HG03469 (cell line): Measurements from ENCODE around the gene CNIH2.
"Not testable (repeated sequence)": the region's sequence is repeated elsewhere in the genome, so short reads cannot be mapped to it uniquely, and the experiment has no call there.

Experiments
- ATAC-seq: cut with Tn5 transposase; IDR thresholded peaks from one replicate; pipeline ENCODE4 v1.9.1; 2021; ENCODE audit warnings: mild to moderate bottlenecking, moderate library complexity, moderate number of reproducible peaks; ENCODE audit not compliant: unreplicated experiment

The CNIH2 gene

GRCh38 chr11:66275984-66276612 is 1.9 kb upstream of the CNIH2 start:
- ATAC-seq: no peak

- not testable (repeated sequence) for ATAC-seq
Measured at GRCh38 chr11:66276619-66277018, 1.4 kb upstream of the CNIH2 start.

GRCh38 chr11:66277064-66277463 is 911 bp upstream of the CNIH2 start:
- not testable (repeated sequence) for ATAC-seq

- ATAC-seq: no peak
Measured at GRCh38 chr11:66278363-66279091, 552 bp downstream of the CNIH2 start.

GRCh38 chr11:66279092-66279734 is 1.2 kb downstream of the CNIH2 start:
- no peak for ATAC-seq

- no peak for ATAC-seq
Measured at GRCh38 chr11:66280428-66280827, 2.5 kb downstream of the CNIH2 start.

GRCh38 chr11:66281001-66281400 is 3.0 kb downstream of the CNIH2 start:
- no peak for ATAC-seq

- no peak for ATAC-seq
Measured at GRCh38 chr11:66281776-66282467, 3.9 kb downstream of the CNIH2 start.

GRCh38 chr11:66282468-66283455 is 4.8 kb downstream of the CNIH2 start:
- no peak for ATAC-seq

GRCh38 chr11:66283461-66284105 is 5.6 kb downstream of the CNIH2 start:
- no peak for ATAC-seq

- no peak for ATAC-seq
Measured at GRCh38 chr11:66284526-66285078, 6.6 kb downstream of the CNIH2 start.

- no peak for ATAC-seq
Measured at GRCh38 chr11:66285250-66285947, 7.4 kb downstream of the CNIH2 start.

GRCh38 chr11:66286699-66287098 is 8.7 kb downstream of the CNIH2 start:
- ATAC-seq: no peak

- no peak for ATAC-seq
Measured at GRCh38 chr11:66287211-66287888, 9.4 kb downstream of the CNIH2 start.

GRCh38 chr11:66287889-66288670 is 10.1 kb downstream of the CNIH2 start:
- no peak for ATAC-seq

- peak; percentile 71 for ATAC-seq
Measured at GRCh38 chr11:66288671-66289547, 10.9 kb downstream of the CNIH2 start, which contains the start of gene YIF1A. Gene YIF1A (minus strand): TSS chr11:66289143. CDS start chr11:66288985, 158 bp downstream.
